Left hindlimb (tissue), 1 donor: ENCODE measurements around the gene FAM171A2.
"Not testable (repeated sequence)": the region's sequence is repeated elsewhere in the genome, so short reads cannot be mapped to it uniquely, and the experiment has no call there.

Source experiments
- DNase-seq: peaks from one replicate; pipeline ENCODE4 v3.0.0-alpha.2; 2018

Gene FAM171A2

GRCh38 chr17:44363613-44364159 is at the start of gene FAM171A2:
FAM171A2 (minus strand) TSS chr17:44363853; CDS start chr17:44363714, 139 bp downstream.
- peak; percentile 83 for DNase-seq

- DNase-seq, result no peak
These were observed 45.8 kb upstream of the FAM171A2 start for GRCh38 chr17:44409309-44410028.

- DNase-seq, result no peak
These were observed 45.1 kb upstream of the FAM171A2 start for GRCh38 chr17:44408786-44409185.

- no peak for DNase-seq
These were observed 39.0 kb upstream of the FAM171A2 start for GRCh38 chr17:44402564-44403172.

- DNase-seq, result no peak
These were observed 36.7 kb upstream of the FAM171A2 start for GRCh38 chr17:44400226-44400847.

- DNase-seq, result no peak
These were observed 35.3 kb upstream of the FAM171A2 start for GRCh38 chr17:44398692-44399691.

- DNase-seq, result no peak
These were observed 34.1 kb upstream of the FAM171A2 start for GRCh38 chr17:44397479-44398440.

GRCh38 chr17:44396946-44397345 is 33.3 kb upstream of the FAM171A2 start:
- DNase-seq, result no peak

GRCh38 chr17:44394833-44395232 is 31.2 kb upstream of the FAM171A2 start:
- no peak for DNase-seq

GRCh38 chr17:44394112-44394511 is 30.5 kb upstream of the FAM171A2 start:
- not testable (repeated sequence) for DNase-seq

- no peak for DNase-seq
These were observed 26.7 kb upstream of the FAM171A2 start for GRCh38 chr17:44390250-44390870.

- DNase-seq, result no peak
These were observed 26.1 kb upstream of the FAM171A2 start for GRCh38 chr17:44389723-44390202.

- DNase-seq, result no peak
These were observed 25.6 kb upstream of the FAM171A2 start, which contains the start of gene ITGA2B for GRCh38 chr17:44389281-44389680. ITGA2B (minus strand) TSS chr17:44389649; CDS start chr17:44389473, 176 bp downstream.

GRCh38 chr17:44387804-44388203 is 24.2 kb upstream of the FAM171A2 start:
- DNase-seq, result no peak

GRCh38 chr17:44386182-44386525 is 22.5 kb upstream of the FAM171A2 start:
- DNase-seq, result no peak

- peak; percentile 90 for DNase-seq
These were observed 21.9 kb upstream of the FAM171A2 start for GRCh38 chr17:44385287-44386181.

- no peak for DNase-seq
These were observed 21.2 kb upstream of the FAM171A2 start for GRCh38 chr17:44384823-44385286.

GRCh38 chr17:44384281-44384822 is 20.7 kb upstream of the FAM171A2 start:
- DNase-seq, result no peak

GRCh38 chr17:44383861-44384260 is 20.2 kb upstream of the FAM171A2 start:
- no peak for DNase-seq
